Osteoblast (primary cell): ENCODE results near the gene TAGLN3. TPM values are rescaled to one million over a fixed set of nuclear protein-coding genes. Genes with fewer than 3 reads are reported as not detected.

Experiments
- DNase-seq: peaks from one replicate; pipeline ENCODE4 v3.0.0; 2011; ENCODE audit warnings: low spot score, mixed read lengths; ENCODE audit not compliant: insufficient read length; ENCODE audit errors: missing footprints
- H2AFZ ChIP-seq: 2 replicates; pipeline ENCODE4 v1.6.0; 2011; ENCODE audit warnings: mild to moderate bottlenecking, low read length
- H3K27ac ChIP-seq: 2 replicates; pipeline ENCODE4 v1.5.1; 2011; ENCODE audit warnings: mild to moderate bottlenecking, low read depth, low read length, moderate library complexity
- H3K27me3 ChIP-seq: 2 replicates; pipeline ENCODE4 v1.6.0; 2012; ENCODE audit warnings: mild to moderate bottlenecking, control low read depth, inconsistent platforms, low read length, moderate library complexity; ENCODE audit not compliant: insufficient read depth
- H3K36me3 ChIP-seq: 2 replicates; pipeline ENCODE4 v1.5.1; 2011; ENCODE audit warnings: mild to moderate bottlenecking, low read length, control low read depth, moderate library complexity; ENCODE audit not compliant: insufficient read depth
- H3K4me1 ChIP-seq: 2 replicates; pipeline ENCODE4 v1.5.1; 2011; ENCODE audit warnings: mild to moderate bottlenecking, low read length, control low read depth, moderate library complexity; ENCODE audit not compliant: insufficient read depth
- H3K4me2 ChIP-seq: 2 replicates; pipeline ENCODE4 v1.6.0; 2011; ENCODE audit warnings: mild to moderate bottlenecking, low read length; ENCODE audit not compliant: insufficient read depth
- H3K4me3 ChIP-seq: fragments of 200-600 bp; sonication (generic); 3 replicates; pipeline ENCODE4 v1.5.1; 2012; ENCODE audit warnings: mild to moderate bottlenecking, low read length, inconsistent platforms; ENCODE audit not compliant: insufficient read depth
- H3K79me2 ChIP-seq: 2 replicates; pipeline ENCODE4 v1.6.0; 2012; ENCODE audit warnings: mild to moderate bottlenecking, low read length, control low read depth, inconsistent platforms; ENCODE audit not compliant: insufficient read depth
- H3K9me3 ChIP-seq: 2 replicates; pipeline ENCODE4 v1.5.1; 2011; ENCODE audit warnings: low read depth, low read length, control low read depth
- H4K20me1 ChIP-seq: 2 replicates; pipeline ENCODE4 v1.6.0; 2012; ENCODE audit warnings: mild to moderate bottlenecking, low read length, control low read depth; ENCODE audit not compliant: insufficient read depth
- CTCF ChIP-seq: IDR thresholded peaks from 2 replicates; pipeline ENCODE4 v1.5.1; 2011; ENCODE audit warnings: mild to moderate bottlenecking, low read depth, low read length, moderate library complexity; ENCODE audit errors: extremely low read depth
- total RNA-seq: library from RNA; depleted of rRNA; stranded (reverse); fragments of >200 nt; gene quantifications from 2 replicates; pipeline ENCODE4 v1.2.3, GENCODE V29; 2012

The TAGLN3 gene
- not detected in 2 replicates for total RNA-seq

- Histone ChIP-seq H3K9me3 (no peaks in the 10 kb centered on the region), H3K4me2 (peak within 1 kb of the TSS; percentile 93), H3K27ac (no peak within 1 kb of the TSS), H3K36me3 (no peaks in the 10 kb centered on the region), H3K4me1 (peaks cover 17% of the 10 kb centered on the region), H3K27me3 (no peaks in the 10 kb centered on the region), H4K20me1 (no peaks in the 10 kb centered on the region), H2AFZ (peak within 1 kb of the TSS; percentile 85), H3K4me3 (peak within 1 kb of the TSS; percentile 69), H3K79me2 (no peaks in the 10 kb centered on the region)
- no peak for TF ChIP-seq CTCF
- DNase-seq: peak; percentile 77
Observed at GRCh38 chr3:111998636-111999483, at the start of gene TAGLN3. TAGLN3 (plus strand) TSS chr3:111998922; CDS start chr3:111999423, 501 bp downstream.

- no peak for TF ChIP-seq CTCF
- no peak overlapping the region for H3K27ac ChIP-seq
- H3K9me3 ChIP-seq: no peaks in the 10 kb centered on the region
- H3K27me3 ChIP-seq: no peaks in the 10 kb centered on the region
- H3K79me2 ChIP-seq: peaks cover 7% of the 10 kb centered on the region
- DNase-seq: peak; percentile 5
- no peak overlapping the region for H2AFZ ChIP-seq
- H3K4me3 ChIP-seq: no peak overlapping the region
- no peak overlapping the region for H3K4me2 ChIP-seq
- H3K4me1 ChIP-seq: peaks cover 4% of the 10 kb centered on the region
- H4K20me1 ChIP-seq: no peaks in the 10 kb centered on the region
- H3K36me3 ChIP-seq: peaks cover 76% of the 10 kb centered on the region
Observed at GRCh38 chr3:111949712-111950111, 49.0 kb upstream of the TAGLN3 start.

- H2AFZ ChIP-seq: no peak overlapping the region
- peaks cover 5% of the 10 kb centered on the region for H3K79me2 ChIP-seq
- no peak overlapping the region for H3K27ac ChIP-seq
- H3K4me1 ChIP-seq: peaks cover 4% of the 10 kb centered on the region
- no peaks in the 10 kb centered on the region for H4K20me1 ChIP-seq
- no peaks in the 10 kb centered on the region for H3K9me3 ChIP-seq
- H3K36me3 ChIP-seq: peaks cover 73% of the 10 kb centered on the region
- no peak overlapping the region for H3K4me2 ChIP-seq
- no peak overlapping the region for H3K4me3 ChIP-seq
- DNase-seq: no peak
- TF ChIP-seq CTCF: no peak
- no peaks in the 10 kb centered on the region for H3K27me3 ChIP-seq
Observed at GRCh38 chr3:111951032-111951431, 47.7 kb upstream of the TAGLN3 start.

- DNase-seq: no peak
- Histone ChIP-seq H3K4me3 (no peak overlapping the region), H3K36me3 (peaks cover 66% of the 10 kb centered on the region), H2AFZ (no peak overlapping the region), H3K9me3 (no peaks in the 10 kb centered on the region), H3K27me3 (no peaks in the 10 kb centered on the region), H3K79me2 (peaks cover 2% of the 10 kb centered on the region), H4K20me1 (no peaks in the 10 kb centered on the region), H3K4me2 (no peak overlapping the region), H3K4me1 (peaks cover 4% of the 10 kb centered on the region), H3K27ac (no peak overlapping the region)
- no peak for TF ChIP-seq CTCF
Observed at GRCh38 chr3:111952086-111952485, 46.6 kb upstream of the TAGLN3 start.
